HUES48 (cell line): ENCODE results near the gene USP6NL.
"Not testable (repeated sequence)": the region's sequence is repeated elsewhere in the genome, so short reads cannot be mapped to it uniquely, and the experiment has no call there.

ENCODE experiments used
- H3K27ac ChIP-seq: one replicate; pipeline ENCODE4 v1.7.0; 2013; ENCODE audit warnings: low read depth, low read length, inconsistent platforms
- H3K27me3 ChIP-seq: 2 replicates; pipeline ENCODE4 v1.6.1; 2013; ENCODE audit warnings: mild to moderate bottlenecking, low read length; ENCODE audit not compliant: control insufficient read depth, insufficient read depth
- H3K36me3 ChIP-seq: 2 replicates; pipeline ENCODE4 v1.6.1; 2013; ENCODE audit warnings: low read length; ENCODE audit not compliant: control insufficient read depth, insufficient read depth
- H3K4me1 ChIP-seq: 2 replicates; pipeline ENCODE4 v1.6.1; 2013; ENCODE audit warnings: mild to moderate bottlenecking, low read length; ENCODE audit not compliant: control insufficient read depth, insufficient read depth
- H3K4me3 ChIP-seq: 2 replicates; pipeline ENCODE4 v1.5.1; 2013; ENCODE audit warnings: mild to moderate bottlenecking, low read depth, low read length
- H3K9ac ChIP-seq: 2 replicates; pipeline ENCODE4 v1.6.1; 2013; ENCODE audit warnings: mild to moderate bottlenecking, low read depth, low read length, moderate library complexity
- H3K9me3 ChIP-seq: 2 replicates; pipeline ENCODE4 v1.6.1; 2013; ENCODE audit warnings: low read length; ENCODE audit not compliant: control insufficient read depth, insufficient read depth

USP6NL gene

DNA sequence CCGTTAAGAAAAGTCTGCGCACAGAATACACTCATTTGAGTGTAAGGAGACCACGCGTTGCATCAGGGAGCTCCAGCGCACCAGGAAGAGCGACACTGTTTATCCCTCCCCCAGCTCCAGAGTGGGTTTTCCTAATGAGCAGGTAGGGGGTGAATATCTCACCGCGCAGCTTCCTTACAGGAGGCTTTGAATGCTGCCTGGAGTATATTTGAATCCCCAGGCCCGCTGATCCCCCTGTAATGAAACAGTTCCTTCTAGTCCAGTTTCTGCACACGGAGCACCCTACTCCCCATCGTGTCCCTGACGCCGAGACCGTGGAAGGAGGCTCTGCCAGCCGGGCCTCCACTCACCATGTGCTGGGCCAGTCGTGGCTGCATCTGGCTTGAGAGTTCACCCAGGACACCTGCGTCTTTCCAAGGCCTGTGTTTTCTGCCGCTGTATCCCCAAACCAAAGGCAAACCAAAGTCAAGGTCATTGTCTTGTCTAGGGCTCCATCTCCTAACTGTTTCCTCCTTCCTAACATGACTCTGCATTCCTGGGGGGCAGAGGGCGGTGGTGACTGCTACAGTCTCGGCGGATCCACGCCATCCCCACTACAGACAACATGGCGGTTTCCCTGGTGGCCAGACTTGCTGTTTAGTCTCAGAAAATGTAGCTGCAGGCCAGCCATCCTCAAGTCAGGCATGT lies 167.8 kb downstream of the USP6NL start:
- no peak overlapping the region for H3K27ac ChIP-seq
- H3K36me3 ChIP-seq = no peaks in the 10 kb centered on the region
- H3K4me1 ChIP-seq = peaks cover 21% of the 10 kb centered on the region; the same call in 1 of the 2 replicates
- H3K4me3 ChIP-seq = no peak overlapping the region
- no peaks in the 10 kb centered on the region for H3K9me3 ChIP-seq
- no peaks in the 10 kb centered on the region for H3K27me3 ChIP-seq
- no peak overlapping the region for H3K9ac ChIP-seq

- Histone ChIP-seq H3K36me3 (no peaks in the 10 kb centered on the region), H3K9ac (no peak overlapping the region), H3K4me3 (no peak overlapping the region), H3K27me3 (no peaks in the 10 kb centered on the region), H3K4me1 (peaks cover 28% of the 10 kb centered on the region; the same call in 1 of the 2 replicates), H3K27ac (no peak overlapping the region), H3K9me3 (no peaks in the 10 kb centered on the region)
Observed at GRCh38 chr10:11442001-11442773, 169.3 kb downstream of the USP6NL start.

DNA sequence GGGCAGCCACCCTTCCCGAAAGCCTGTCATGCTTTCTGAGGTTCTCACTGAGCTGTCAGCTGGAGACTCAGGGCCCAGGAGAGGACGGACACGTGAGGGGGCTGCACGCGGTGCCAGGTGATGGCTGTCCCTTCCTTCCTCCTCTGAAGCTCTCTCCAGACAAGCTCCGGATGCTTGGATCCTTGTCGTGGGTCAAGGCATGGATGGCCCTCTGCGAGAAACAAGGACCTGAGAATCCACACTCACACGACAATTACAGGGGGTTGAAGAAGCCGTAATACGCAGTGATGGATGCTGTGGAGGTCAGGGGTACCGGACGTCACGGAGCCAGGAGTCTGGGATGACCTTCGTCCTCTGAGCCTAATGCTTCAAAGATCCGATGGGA lies 170.3 kb downstream of the USP6NL start:
- H3K9ac ChIP-seq = no peak overlapping the region
- H3K4me1 ChIP-seq = peaks cover 32% of the 10 kb centered on the region
- H3K36me3 ChIP-seq = no peaks in the 10 kb centered on the region
- no peaks in the 10 kb centered on the region for H3K9me3 ChIP-seq
- no peak overlapping the region for H3K4me3 ChIP-seq
- H3K27ac ChIP-seq = no peak overlapping the region
- H3K27me3 ChIP-seq = no peaks in the 10 kb centered on the region

GRCh38 chr10:11440250-11441150 lies 170.9 kb downstream of the USP6NL start:
- Histone ChIP-seq H3K4me3 (no peak overlapping the region), H3K36me3 (no peaks in the 10 kb centered on the region), H3K27ac (no peak overlapping the region), H3K27me3 (no peaks in the 10 kb centered on the region), H3K4me1 (peaks cover 38% of the 10 kb centered on the region), H3K9ac (no peak overlapping the region), H3K9me3 (no peaks in the 10 kb centered on the region)

DNA sequence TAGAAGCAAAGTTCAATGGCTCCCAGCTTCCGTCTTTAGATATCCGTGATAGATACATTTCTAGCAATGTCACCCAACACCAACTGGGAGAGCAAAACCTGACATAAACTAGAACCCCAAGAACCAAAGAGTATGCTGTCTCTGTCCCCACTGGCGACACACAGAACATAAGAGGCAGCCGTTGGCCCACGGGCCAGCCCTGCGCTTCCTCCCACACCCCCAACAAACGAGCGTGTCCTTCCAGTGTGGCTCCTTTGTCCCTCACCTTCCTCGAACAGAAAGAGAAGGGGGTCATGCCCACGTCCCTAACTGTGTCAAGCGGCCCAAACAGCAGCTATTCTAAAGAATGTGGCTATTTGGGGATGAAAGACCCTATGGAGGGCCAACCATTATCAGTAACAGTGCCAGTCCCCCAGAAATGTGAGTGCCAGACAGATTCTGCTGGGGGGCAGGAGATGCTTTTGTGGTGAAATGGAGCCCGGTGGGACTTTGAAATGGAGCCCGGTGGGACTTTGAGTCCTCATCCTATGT lies 171.9 kb downstream of the USP6NL start:
- Histone ChIP-seq H3K4me1 (peaks cover 41% of the 10 kb centered on the region), H3K9me3 (no peaks in the 10 kb centered on the region), H3K27ac (no peak overlapping the region), H3K27me3 (no peaks in the 10 kb centered on the region), H3K36me3 (no peaks in the 10 kb centered on the region), H3K9ac (no peak overlapping the region), H3K4me3 (no peak overlapping the region)

GRCh38 chr10:11437391-11438142 lies 173.9 kb downstream of the USP6NL start:
- Histone ChIP-seq H3K4me3 (no peak overlapping the region), H3K36me3 (no peaks in the 10 kb centered on the region), H3K9ac (no peak overlapping the region), H3K27ac (no peak overlapping the region), H3K4me1 (peaks cover 43% of the 10 kb centered on the region), H3K9me3 (no peaks in the 10 kb centered on the region), H3K27me3 (no peaks in the 10 kb centered on the region)

DNA sequence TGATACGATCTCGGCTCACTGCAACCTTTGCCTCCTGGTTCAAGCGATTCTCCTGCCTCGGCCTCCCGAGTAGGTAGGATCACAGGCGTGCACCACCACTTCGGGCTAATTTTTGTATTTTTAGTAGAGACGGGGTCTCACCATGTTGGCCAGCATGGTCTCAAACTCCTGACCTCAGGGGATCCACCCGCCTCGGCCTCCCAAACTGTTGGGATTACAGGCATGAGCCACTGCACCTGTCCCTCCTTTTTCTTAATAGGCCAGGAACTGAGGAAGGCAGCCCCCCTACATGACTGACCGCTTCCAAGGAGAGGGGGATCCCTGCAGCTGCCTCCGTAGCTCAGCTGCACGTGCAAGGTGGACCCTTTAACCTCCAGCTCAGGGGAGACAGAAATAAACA lies 175.0 kb downstream of the USP6NL start:
- H3K36me3 ChIP-seq, H3K27me3 ChIP-seq, H3K27ac ChIP-seq, H3K9me3 ChIP-seq, H3K9ac ChIP-seq, H3K4me3 ChIP-seq: not testable (repeated sequence)
- H3K4me1 ChIP-seq = peaks cover 47% of the 10 kb centered on the region

DNA sequence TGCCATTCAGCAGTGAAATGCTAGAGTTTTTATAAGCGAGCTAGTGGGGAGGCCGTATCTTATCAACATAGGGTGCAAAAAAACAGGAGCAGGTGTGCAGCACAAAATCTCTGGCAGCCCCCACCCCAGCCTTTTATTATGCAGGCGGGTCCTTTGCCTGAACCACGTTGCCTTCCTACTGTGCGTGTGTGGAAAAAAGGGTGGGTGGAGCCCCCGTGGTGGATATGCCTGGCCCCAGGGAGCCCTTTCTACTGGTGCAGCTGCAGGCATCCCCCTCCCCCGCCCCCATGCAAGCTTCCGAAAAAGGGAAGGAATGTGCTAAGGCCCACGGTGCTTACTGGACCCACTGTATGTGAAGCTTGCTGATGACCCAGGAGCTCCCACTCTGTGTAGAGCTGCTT lies 175.9 kb downstream of the USP6NL start:
- Histone ChIP-seq H3K4me3 (no peak overlapping the region), H3K9me3 (no peaks in the 10 kb centered on the region), H3K4me1 (peaks cover 47% of the 10 kb centered on the region), H3K36me3 (no peaks in the 10 kb centered on the region), H3K27ac (peak overlapping the region; percentile 40), H3K9ac (no peak overlapping the region), H3K27me3 (no peaks in the 10 kb centered on the region)

- Histone ChIP-seq H3K4me1 (peaks cover 41% of the 10 kb centered on the region), H3K27me3 (no peaks in the 10 kb centered on the region), H3K4me3 (no peak overlapping the region), H3K9me3 (no peaks in the 10 kb centered on the region), H3K36me3 (no peaks in the 10 kb centered on the region), H3K27ac (no peak overlapping the region), H3K9ac (no peak overlapping the region)
Observed at GRCh38 chr10:11434324-11434723, 177.1 kb downstream of the USP6NL start.

DNA sequence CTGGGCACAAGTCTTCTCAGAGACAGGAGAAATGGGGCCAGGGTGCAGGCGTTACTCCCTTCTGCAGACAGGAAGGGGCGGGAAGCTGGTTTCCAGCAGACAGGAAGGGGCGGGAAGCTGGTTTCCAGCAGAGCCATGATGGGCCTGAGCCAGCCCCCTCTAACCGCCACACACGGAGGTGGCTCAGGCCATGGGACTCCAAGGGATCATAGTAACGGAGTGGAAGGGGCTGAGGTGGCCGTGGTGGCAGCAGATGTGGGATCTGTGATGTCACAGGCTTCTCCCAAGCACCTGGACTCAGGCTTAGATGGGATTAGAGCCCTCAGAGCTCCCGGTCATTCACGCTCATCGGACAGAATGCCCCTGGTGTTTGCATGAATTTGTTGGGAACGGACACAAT lies 177.8 kb downstream of the USP6NL start:
- H3K9me3 ChIP-seq = no peaks in the 10 kb centered on the region
- H3K4me1 ChIP-seq = peaks cover 41% of the 10 kb centered on the region
- no peak overlapping the region for H3K9ac ChIP-seq
- no peak overlapping the region for H3K4me3 ChIP-seq
- H3K27ac ChIP-seq = no peak overlapping the region
- H3K36me3 ChIP-seq = no peaks in the 10 kb centered on the region
- no peaks in the 10 kb centered on the region for H3K27me3 ChIP-seq
